Measurements from ENCODE around the gene DIPK1B.
"Not testable (repeated sequence)": the region's sequence is repeated elsewhere in the genome, so short reads cannot be mapped to it uniquely, and the experiment has no call there.

The DIPK1B gene

DNA sequence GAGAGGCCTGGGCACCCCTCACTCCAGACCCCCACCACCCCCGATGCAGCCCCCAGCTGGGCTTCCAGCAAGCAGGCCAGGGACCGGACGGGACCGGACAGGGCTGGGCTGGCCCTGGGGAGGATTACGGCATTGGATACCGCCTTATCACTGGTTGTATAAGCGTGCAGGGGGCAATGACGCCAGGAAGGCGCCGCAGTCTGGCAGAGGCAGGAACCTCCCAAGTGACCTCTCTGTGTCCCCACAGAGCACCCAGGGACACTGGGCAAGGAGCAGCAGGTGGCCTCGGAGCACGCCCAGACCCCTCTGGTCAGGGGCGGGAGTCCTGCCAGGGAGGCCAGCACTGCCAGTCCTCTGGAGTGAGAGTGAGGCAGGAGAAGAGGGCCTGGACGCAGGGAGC, 52.7 kb downstream of the DIPK1B start:
- Histone ChIP-seq H3K18ac (ENCODE audit: low read length) (no peak overlapping the region), H3K27me3 (ENCODE audit: insufficient read depth, low read length) (no peaks in the 10 kb centered on the region), H3K23ac (ENCODE audit: low read length) (no peak overlapping the region), H3K9me3 (ENCODE audit: insufficient read depth, low read depth, low read length) (peaks cover 7% of the 10 kb centered on the region), H4K12ac (ENCODE audit: low read depth, low read length) (no peak overlapping the region), H3K4me2 (ENCODE audit: low read length) (no peak overlapping the region), H2AFZ (ENCODE audit: insufficient read depth, low read length, poor library complexity) (no peak overlapping the region), H3K4me1 (ENCODE audit: control insufficient read depth in 1 of 2, insufficient read depth in 2 of 2, low read length in 2 of 2) (peaks cover 10 to 12% of the 10 kb centered on the region in 2 experiments), H3K4me3 (ENCODE audit: low read depth, low read length) (no peak overlapping the region), H3K36me3 (ENCODE audit: control insufficient read depth in 1 of 2, insufficient read depth in 2 of 2, low read length in 2 of 2) (no peaks in the 10 kb centered on the region), H3K9ac (ENCODE audit: low read length) (no peak overlapping the region), H3K79me1 (ENCODE audit: low read length) (peaks cover 4% of the 10 kb centered on the region), H2AK5ac (ENCODE audit: low read length) (no peak overlapping the region), H3K14ac (ENCODE audit: low read length) (no peak overlapping the region), H4K91ac (ENCODE audit: low read depth, low read length) (no peak overlapping the region), H2BK5ac (ENCODE audit: low read depth, low read length, poor library complexity) (no peak overlapping the region), H4K8ac (ENCODE audit: low read depth, low read length) (no peak overlapping the region), H2BK120ac (ENCODE audit: insufficient read depth, low read length, poor library complexity) (no peak overlapping the region), H2BK12ac (ENCODE audit: low read length) (no peak overlapping the region), H3K79me2 (ENCODE audit: control insufficient read depth, insufficient read depth, low read length, poor library complexity) (no peaks in the 10 kb centered on the region), H3K4ac (ENCODE audit: low read depth, low read length) (no peak overlapping the region), H3K27ac (ENCODE audit: low read depth, low read length) (no peak overlapping the region)
- WGBS (ENCODE audit: extremely low coverage, insufficient coverage, insufficient read length) = no CpG with 5 or more reads among the region's 14 CpGs
- no peak for DNase-seq

DNA sequence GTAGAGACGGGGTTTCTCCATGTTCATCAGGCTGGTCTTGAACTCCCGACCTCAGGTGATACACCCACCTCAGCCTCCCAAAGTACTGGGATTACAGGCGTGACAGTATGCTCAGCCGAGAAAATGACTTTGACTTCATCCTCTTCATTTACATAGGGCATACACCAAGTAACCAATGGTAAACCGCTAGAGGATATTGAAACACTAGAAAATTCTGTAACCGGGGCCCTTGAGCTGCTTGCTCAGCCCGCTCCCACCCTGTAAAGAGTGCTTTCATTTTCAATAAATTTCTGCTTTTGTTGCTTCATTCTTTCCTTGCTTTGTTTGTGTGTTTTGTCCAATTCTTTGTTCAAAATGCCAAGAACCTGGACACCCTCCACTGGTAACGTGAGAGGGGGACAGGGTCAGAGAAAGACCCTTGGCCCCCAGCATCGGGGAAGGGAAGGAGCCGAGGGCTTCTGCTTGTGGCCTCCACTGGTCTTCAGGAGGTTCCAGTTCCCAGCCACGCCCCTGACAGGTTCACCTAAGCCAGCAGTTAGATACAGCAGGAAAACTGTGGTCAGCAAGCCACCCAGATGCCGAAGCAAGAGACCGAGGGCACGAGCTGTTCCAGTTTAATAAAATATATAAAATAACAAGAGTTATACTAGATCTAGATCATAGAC, 53.5 kb downstream of the DIPK1B start:
- H3K9me3 ChIP-seq (ENCODE audit: insufficient read depth, low read depth, low read length); H3K27me3 ChIP-seq (ENCODE audit: insufficient read depth, low read length); H3K4me3 ChIP-seq (ENCODE audit: low read depth, low read length); H4K8ac ChIP-seq (ENCODE audit: low read depth, low read length); H4K12ac ChIP-seq (ENCODE audit: low read depth, low read length); H2AK5ac ChIP-seq (ENCODE audit: low read length); H3K27ac ChIP-seq (ENCODE audit: low read depth, low read length); H3K79me1 ChIP-seq (ENCODE audit: low read length); H2BK120ac ChIP-seq (ENCODE audit: insufficient read depth, low read length, poor library complexity); H3K14ac ChIP-seq (ENCODE audit: low read length); H3K4me2 ChIP-seq (ENCODE audit: low read length); H4K91ac ChIP-seq (ENCODE audit: low read depth, low read length); H2BK12ac ChIP-seq (ENCODE audit: low read length); H3K23ac ChIP-seq (ENCODE audit: low read length); H3K9ac ChIP-seq (ENCODE audit: low read length); H3K18ac ChIP-seq (ENCODE audit: low read length); H3K4ac ChIP-seq (ENCODE audit: low read depth, low read length); H3K79me2 ChIP-seq (ENCODE audit: control insufficient read depth, insufficient read depth, low read length, poor library complexity); H3K36me3 ChIP-seq (ENCODE audit: control insufficient read depth in 1 of 2, insufficient read depth in 2 of 2, low read length in 2 of 2); H2AFZ ChIP-seq (ENCODE audit: insufficient read depth, low read length, poor library complexity); H2BK5ac ChIP-seq (ENCODE audit: low read depth, low read length, poor library complexity); DNase-seq: not testable (repeated sequence)
- H3K4me1 ChIP-seq (ENCODE audit: control insufficient read depth in 1 of 2, insufficient read depth in 2 of 2, low read length in 2 of 2) = peaks cover 10 to 12% of the 10 kb centered on the region in 2 experiments
- no CpG with 5 or more reads among the region's 14 CpGs for WGBS (ENCODE audit: extremely low coverage, insufficient coverage, insufficient read length)

DNA sequence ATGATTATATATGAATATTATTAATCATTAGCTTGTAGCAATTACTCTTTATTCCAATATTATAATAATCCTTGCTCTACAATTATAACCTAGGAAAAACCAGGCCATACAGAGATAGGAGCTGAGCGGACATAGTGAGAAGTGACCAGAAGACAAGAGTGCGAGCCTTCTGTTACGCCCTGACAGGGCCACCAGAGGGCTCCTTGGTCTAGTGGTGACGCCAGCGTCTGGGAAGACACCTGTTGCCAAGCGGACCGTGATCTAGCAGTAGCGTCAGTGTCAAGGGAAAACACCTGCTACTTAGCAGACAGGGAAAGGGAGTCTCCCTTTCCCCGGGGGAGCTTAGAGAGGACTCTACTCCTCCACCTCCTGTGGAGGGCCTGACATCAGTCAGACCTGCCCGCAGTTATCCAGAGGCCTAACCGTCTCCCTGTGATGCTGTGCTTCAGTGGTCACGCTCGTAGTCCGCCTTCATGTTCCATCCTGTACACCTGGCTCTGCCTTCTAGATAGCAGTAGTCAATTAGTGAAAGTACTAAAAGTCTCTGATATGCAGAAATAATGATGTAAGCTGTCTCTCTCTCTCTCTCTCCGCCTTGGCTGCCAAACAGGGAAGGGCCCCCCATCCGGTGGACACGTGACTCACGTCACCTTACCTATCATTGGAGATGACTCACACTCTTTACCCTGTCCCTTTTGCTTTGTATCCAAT, 54.2 kb downstream of the DIPK1B start:
- not testable (repeated sequence) for H3K27me3 ChIP-seq (ENCODE audit: insufficient read depth, low read length); H3K79me2 ChIP-seq (ENCODE audit: control insufficient read depth, insufficient read depth, low read length, poor library complexity); H2AFZ ChIP-seq (ENCODE audit: insufficient read depth, low read length, poor library complexity); H2BK120ac ChIP-seq (ENCODE audit: insufficient read depth, low read length, poor library complexity); H3K4ac ChIP-seq (ENCODE audit: low read depth, low read length); H3K23ac ChIP-seq (ENCODE audit: low read length); H3K4me3 ChIP-seq (ENCODE audit: low read depth, low read length); H2BK5ac ChIP-seq (ENCODE audit: low read depth, low read length, poor library complexity); H3K4me2 ChIP-seq (ENCODE audit: low read length); H3K79me1 ChIP-seq (ENCODE audit: low read length); H4K12ac ChIP-seq (ENCODE audit: low read depth, low read length); H3K9me3 ChIP-seq (ENCODE audit: insufficient read depth, low read depth, low read length); H4K91ac ChIP-seq (ENCODE audit: low read depth, low read length); H2AK5ac ChIP-seq (ENCODE audit: low read length); H3K36me3 ChIP-seq (ENCODE audit: control insufficient read depth in 1 of 2, insufficient read depth in 2 of 2, low read length in 2 of 2); H2BK12ac ChIP-seq (ENCODE audit: low read length); H3K27ac ChIP-seq (ENCODE audit: low read depth, low read length); H4K8ac ChIP-seq (ENCODE audit: low read depth, low read length); H3K14ac ChIP-seq (ENCODE audit: low read length); H3K18ac ChIP-seq (ENCODE audit: low read length); H3K9ac ChIP-seq (ENCODE audit: low read length)
- peak; percentile 46 to 52 for DNase-seq
- peaks cover 9 to 12% of the 10 kb centered on the region in 2 experiments for H3K4me1 ChIP-seq (ENCODE audit: control insufficient read depth in 1 of 2, insufficient read depth in 2 of 2, low read length in 2 of 2)
- WGBS (ENCODE audit: extremely low coverage, insufficient coverage, insufficient read length) = no CpG with 5 or more reads among the region's 18 CpGs

DNA sequence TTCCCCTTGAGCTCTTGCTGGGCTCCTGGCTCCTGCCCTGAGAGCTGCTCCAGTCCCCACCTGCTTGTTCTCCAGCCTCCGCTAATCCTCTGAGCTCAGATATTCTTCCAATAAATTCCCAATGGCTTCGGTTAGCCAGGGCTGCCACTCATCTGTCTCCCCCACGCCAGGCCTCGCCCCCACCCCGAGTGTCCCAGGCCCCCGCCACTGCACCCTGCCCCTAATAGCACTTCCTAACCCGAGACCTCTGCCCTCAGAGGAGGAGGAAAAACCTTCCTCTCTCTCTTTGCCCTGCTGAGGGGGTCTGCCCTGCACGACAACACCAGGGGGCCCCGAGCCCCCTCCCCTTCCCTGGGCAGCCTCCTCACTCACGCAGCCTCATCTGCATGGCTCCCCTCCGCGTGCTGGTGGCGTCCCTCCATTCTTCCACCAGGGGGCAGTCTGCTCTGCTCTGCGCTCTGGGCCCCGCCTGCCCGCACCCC, 57.4 kb downstream of the DIPK1B start:
- H3K4me2 ChIP-seq (ENCODE audit: low read length) = no peak overlapping the region
- H4K8ac ChIP-seq (ENCODE audit: low read depth, low read length) = no peak overlapping the region
- H3K23ac ChIP-seq (ENCODE audit: low read length) = no peak overlapping the region
- no peaks in the 10 kb centered on the region for H3K36me3 ChIP-seq (ENCODE audit: control insufficient read depth in 1 of 2, insufficient read depth in 2 of 2, low read length in 2 of 2)
- H3K14ac ChIP-seq (ENCODE audit: low read length) = no peak overlapping the region
- no peak overlapping the region for H3K4me3 ChIP-seq (ENCODE audit: low read depth, low read length)
- H3K79me1 ChIP-seq (ENCODE audit: low read length) = no peaks in the 10 kb centered on the region
- no peak overlapping the region for H3K9ac ChIP-seq (ENCODE audit: low read length)
- no peak overlapping the region for H2BK120ac ChIP-seq (ENCODE audit: insufficient read depth, low read length, poor library complexity)
- no peak overlapping the region for H2BK12ac ChIP-seq (ENCODE audit: low read length)
- peaks cover 13% of the 10 kb centered on the region for H3K9me3 ChIP-seq (ENCODE audit: insufficient read depth, low read depth, low read length)
- no peaks in the 10 kb centered on the region for H3K4me1 ChIP-seq (ENCODE audit: control insufficient read depth in 1 of 2, insufficient read depth in 2 of 2, low read length in 2 of 2)
- H3K4ac ChIP-seq (ENCODE audit: low read depth, low read length) = no peak overlapping the region
- no peaks in the 10 kb centered on the region for H3K27me3 ChIP-seq (ENCODE audit: insufficient read depth, low read length)
- no peak overlapping the region for H3K18ac ChIP-seq (ENCODE audit: low read length)
- peak overlapping the region; percentile 61 for H2AFZ ChIP-seq (ENCODE audit: insufficient read depth, low read length, poor library complexity)
- no peaks in the 10 kb centered on the region for H3K79me2 ChIP-seq (ENCODE audit: control insufficient read depth, insufficient read depth, low read length, poor library complexity)
- DNase-seq = peak in 1 of 2 donors; percentile 25
- H2BK5ac ChIP-seq (ENCODE audit: low read depth, low read length, poor library complexity) = no peak overlapping the region
- H4K12ac ChIP-seq (ENCODE audit: low read depth, low read length) = no peak overlapping the region
- no peak overlapping the region for H3K27ac ChIP-seq (ENCODE audit: low read depth, low read length)
- H2AK5ac ChIP-seq (ENCODE audit: low read length) = no peak overlapping the region
- no peak overlapping the region for H4K91ac ChIP-seq (ENCODE audit: low read depth, low read length)
- no CpG with 5 or more reads among the region's 16 CpGs for WGBS (ENCODE audit: extremely low coverage, insufficient coverage, insufficient read length)

Measured in trophoblast cell (in vitro differentiated cells and primary cell).